ENCODE measurements around the gene SPRR1B. TPM values are rescaled to one million over a fixed set of nuclear protein-coding genes. Genes with fewer than 3 reads are reported as not detected.

SPRR1B gene
- total and polyA plus RNA-seq, 9 of the 15 experiments (the other 6 are each of a cell fraction or from before 2014, with no cell fraction given) = not detected

DNA sequence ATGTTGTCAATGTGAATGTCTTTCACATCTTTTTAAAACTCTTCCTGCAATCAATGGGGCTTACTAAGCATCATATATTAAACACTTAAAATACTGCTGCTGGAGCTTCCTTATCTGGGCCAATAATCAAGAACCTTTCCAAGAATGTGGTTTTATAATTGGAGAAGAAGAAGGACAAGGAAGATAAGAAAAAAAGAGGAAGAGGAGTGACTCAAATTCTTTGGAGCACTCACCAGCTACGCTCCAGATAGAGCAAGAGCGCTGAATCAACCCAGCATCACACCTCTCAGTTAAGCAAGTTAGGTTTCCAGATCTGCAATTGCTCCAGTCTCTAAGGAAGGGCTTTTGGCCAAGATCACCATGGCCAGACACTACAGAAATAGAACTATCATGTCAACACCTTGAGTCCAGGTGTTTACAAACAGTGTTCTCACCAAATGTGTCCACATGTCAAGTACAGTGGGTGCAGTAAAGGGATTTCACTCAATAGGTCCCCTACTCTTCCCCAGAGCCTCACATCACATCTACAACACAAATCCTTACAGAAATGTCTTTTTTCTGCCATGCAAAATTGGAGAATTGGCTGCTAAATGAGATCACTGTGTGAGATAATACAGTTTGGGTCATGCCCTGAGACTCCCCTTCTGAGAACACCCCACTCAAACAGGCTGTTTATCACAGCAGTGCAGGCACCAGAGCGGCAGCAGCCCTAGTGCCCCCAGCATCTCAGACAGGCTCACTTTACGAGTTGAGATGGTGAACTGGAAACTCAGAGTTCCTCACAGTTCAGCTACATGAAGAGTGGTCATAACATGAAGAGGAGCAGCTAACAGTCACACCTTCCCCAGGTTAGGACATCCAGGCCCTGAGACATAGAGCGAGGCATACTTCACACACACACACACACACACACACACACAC is 42.1 kb downstream of the SPRR1B start (continued):
- TF ChIP-seq, protein P1, sequence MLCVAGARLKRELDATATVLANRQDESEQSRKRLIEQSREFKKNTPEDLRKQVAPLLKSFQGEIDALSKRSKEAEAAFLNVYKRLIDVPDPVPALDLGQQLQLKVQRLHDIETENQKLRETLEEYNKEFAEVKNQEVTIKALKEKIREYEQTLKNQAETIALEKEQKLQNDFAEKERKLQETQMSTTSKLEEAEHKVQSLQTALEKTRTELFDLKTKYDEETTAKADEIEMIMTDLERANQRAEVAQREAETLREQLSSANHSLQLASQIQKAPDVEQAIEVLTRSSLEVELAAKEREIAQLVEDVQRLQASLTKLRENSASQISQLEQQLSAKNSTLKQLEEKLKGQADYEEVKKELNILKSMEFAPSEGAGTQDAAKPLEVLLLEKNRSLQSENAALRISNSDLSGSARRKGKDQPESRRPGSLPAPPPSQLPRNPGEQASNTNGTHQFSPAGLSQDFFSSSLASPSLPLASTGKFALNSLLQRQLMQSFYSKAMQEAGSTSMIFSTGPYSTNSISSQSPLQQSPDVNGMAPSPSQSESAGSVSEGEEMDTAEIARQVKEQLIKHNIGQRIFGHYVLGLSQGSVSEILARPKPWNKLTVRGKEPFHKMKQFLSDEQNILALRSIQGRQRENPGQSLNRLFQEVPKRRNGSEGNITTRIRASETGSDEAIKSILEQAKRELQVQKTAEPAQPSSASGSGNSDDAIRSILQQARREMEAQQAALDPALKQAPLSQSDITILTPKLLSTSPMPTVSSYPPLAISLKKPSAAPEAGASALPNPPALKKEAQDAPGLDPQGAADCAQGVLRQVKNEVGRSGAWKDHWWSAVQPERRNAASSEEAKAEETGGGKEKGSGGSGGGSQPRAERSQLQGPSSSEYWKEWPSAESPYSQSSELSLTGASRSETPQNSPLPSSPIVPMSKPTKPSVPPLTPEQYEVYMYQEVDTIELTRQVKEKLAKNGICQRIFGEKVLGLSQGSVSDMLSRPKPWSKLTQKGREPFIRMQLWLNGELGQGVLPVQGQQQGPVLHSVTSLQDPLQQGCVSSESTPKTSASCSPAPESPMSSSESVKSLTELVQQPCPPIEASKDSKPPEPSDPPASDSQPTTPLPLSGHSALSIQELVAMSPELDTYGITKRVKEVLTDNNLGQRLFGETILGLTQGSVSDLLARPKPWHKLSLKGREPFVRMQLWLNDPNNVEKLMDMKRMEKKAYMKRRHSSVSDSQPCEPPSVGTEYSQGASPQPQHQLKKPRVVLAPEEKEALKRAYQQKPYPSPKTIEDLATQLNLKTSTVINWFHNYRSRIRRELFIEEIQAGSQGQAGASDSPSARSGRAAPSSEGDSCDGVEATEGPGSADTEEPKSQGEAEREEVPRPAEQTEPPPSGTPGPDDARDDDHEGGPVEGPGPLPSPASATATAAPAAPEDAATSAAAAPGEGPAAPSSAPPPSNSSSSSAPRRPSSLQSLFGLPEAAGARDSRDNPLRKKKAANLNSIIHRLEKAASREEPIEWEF (CRISPR knock-in tag; IDR thresholded peaks at IDR 0.05) = no peak
- TF ChIP-seq EP300 (IDR thresholded peaks at IDR 0.05; ENCODE audit: low read length) (0 out of 2 replicates have a peak, but pooled peaks have one; percentile 7), NCOR1 (IDR thresholded peaks at IDR 0.05) (0 out of 2 replicates have a peak, but pooled peaks have one; percentile 11), RCOR1 (IDR thresholded peaks at IDR 0.05; ENCODE audit: borderline replicate concordance in 1 of 2, low read depth in 2 of 2, low read length in 2 of 2) (0 out of 4 replicates have a peak, but pooled peaks of 1 of the 2 experiments have one; percentile 37), POLR2G (IDR thresholded peaks at IDR 0.05; ENCODE audit: low read depth, low read length) (no peak), DACH1 (IDR thresholded peaks at IDR 0.05; ENCODE audit: partially characterized antibody) (no peak), TSC22D4 (tag; IDR thresholded peaks at IDR 0.05) (no peak), ESRRA (IDR thresholded peaks at IDR 0.05; ENCODE audit: borderline replicate concordance, low read depth) (no peak), SMAD1 (IDR thresholded peaks at IDR 0.05; ENCODE audit: low read depth, low read length, partially characterized antibody) (no peak), ZEB2 (IDR thresholded peaks at IDR 0.05) (0 out of 2 replicates have a peak, but pooled peaks have one; percentile 53)
- TF ChIP-seq, protein P2, sequence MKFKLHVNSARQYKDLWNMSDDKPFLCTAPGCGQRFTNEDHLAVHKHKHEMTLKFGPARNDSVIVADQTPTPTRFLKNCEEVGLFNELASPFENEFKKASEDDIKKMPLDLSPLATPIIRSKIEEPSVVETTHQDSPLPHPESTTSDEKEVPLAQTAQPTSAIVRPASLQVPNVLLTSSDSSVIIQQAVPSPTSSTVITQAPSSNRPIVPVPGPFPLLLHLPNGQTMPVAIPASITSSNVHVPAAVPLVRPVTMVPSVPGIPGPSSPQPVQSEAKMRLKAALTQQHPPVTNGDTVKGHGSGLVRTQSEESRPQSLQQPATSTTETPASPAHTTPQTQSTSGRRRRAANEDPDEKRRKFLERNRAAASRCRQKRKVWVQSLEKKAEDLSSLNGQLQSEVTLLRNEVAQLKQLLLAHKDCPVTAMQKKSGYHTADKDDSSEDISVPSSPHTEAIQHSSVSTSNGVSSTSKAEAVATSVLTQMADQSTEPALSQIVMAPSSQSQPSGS (CRISPR knock-in tag; IDR thresholded peaks at IDR 0.05) = no peak
- TF ChIP-seq, protein P3, sequence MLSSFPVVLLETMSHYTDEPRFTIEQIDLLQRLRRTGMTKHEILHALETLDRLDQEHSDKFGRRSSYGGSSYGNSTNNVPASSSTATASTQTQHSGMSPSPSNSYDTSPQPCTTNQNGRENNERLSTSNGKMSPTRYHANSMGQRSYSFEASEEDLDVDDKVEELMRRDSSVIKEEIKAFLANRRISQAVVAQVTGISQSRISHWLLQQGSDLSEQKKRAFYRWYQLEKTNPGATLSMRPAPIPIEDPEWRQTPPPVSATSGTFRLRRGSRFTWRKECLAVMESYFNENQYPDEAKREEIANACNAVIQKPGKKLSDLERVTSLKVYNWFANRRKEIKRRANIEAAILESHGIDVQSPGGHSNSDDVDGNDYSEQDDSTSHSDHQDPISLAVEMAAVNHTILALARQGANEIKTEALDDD (IDR thresholded peaks at IDR 0.05) = 0 out of 2 replicates have a peak, but pooled peaks have one; percentile 49
